ENCODE measurements around the gene MAP2K3.
"Not testable (repeated sequence)": the region's sequence is repeated elsewhere in the genome, so short reads cannot be mapped to it uniquely, and the experiment has no call there.

DNA sequence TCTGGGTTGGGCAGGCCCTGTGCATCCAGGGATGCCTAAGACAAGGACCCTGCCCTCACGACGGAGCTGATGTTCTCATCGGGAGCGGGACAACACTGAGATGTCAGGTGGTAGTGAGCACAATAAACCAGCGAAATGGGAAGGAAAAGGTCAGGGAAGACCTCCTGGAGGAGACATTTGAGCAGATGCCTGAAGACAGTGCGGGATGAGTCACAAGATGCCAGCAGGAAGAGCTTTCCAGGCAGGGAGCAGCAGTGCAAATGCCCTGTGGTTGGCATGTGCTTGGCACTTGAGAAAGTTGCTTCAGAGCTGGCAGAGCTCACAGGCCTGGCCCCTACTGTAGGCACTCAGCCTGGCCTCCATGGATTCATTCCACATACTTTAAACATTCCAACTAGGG is 63.1 kb downstream of the MAP2K3 start:
- not testable (repeated sequence) for TF ChIP-seq CTCF (IDR thresholded peaks at IDR 0.05; ENCODE audit: low read length); EZH2 (IDR thresholded peaks at IDR 0.05; ENCODE audit: borderline replicate concordance, low read length)

Measured in OCI-LY1 (cell line).